ENCODE results near the gene CCDC91. TPM values are rescaled to one million over a fixed set of nuclear protein-coding genes. Genes with fewer than 3 reads are reported as not detected.

CCDC91 gene
- polyA plus RNA-seq, 1 donor (not counting 4 experiments of a cell fraction or from before 2014, with no cell fraction given) = 26.5 TPM

GRCh38 chr12:28313631-28314030 is 123.4 kb downstream of the CCDC91 start:
- Histone ChIP-seq H3K4me1 (ENCODE audit: control insufficient read depth, extremely low read depth, insufficient read depth, low read length) (peaks cover 7% of the 10 kb centered on the region), H3K27me3 (ENCODE audit: control insufficient read depth, extremely low read depth, insufficient read depth, low read length) (no peaks in the 10 kb centered on the region), H3K9me1 (ENCODE audit: control insufficient read depth, extremely low read depth, insufficient read depth, low read length) (no peaks in the 10 kb centered on the region), H3K4me3 (ENCODE audit: control insufficient read depth in 2 of 3, extremely low read depth in 1 of 3, insufficient read depth in 2 of 3, low read depth in 1 of 3, low read length in 3 of 3) (no peak overlapping the region), H3K9ac (ENCODE audit: control insufficient read depth, extremely low read depth, insufficient read depth, low read length) (no peak overlapping the region), H3K27ac (ENCODE audit: control insufficient read depth, insufficient read depth, low read length) (no peak overlapping the region), H3K36me3 (ENCODE audit: control insufficient read depth in 2 of 2, extremely low read depth in 1 of 2, insufficient read depth in 2 of 2, low read length in 2 of 2) (no peaks in the 10 kb centered on the region), H3K9me3 (ENCODE audit: control insufficient read depth, low read depth, low read length) (no peaks in the 10 kb centered on the region), H4K20me1 (ENCODE audit: control insufficient read depth, extremely low read depth, insufficient read depth, low read length) (no peaks in the 10 kb centered on the region), H2AFZ (ENCODE audit: control insufficient read depth, low read length) (no peak overlapping the region), H3K79me2 (ENCODE audit: control insufficient read depth, insufficient read depth, low read length) (no peaks in the 10 kb centered on the region), H3K4me2 (ENCODE audit: control insufficient read depth, extremely low read depth, insufficient read depth, low read depth, low read length) (peak overlapping the region; percentile 34)
- no peak for DNase-seq (ENCODE audit: low read depth, low spot score)
- dilution Hi-C loops (cut with MboI; ENCODE audit: extremely low pct_ligation_motif_present, low sequenced_read_pairs) = no loop called here
- FAIRE-seq = peak; percentile 80
- no peak for TF ChIP-seq EZH2 (IDR thresholded peaks at IDR 0.05; ENCODE audit: low read length)
- no peak for TF ChIP-seq CTCF (optimal IDR thresholded peaks at IDR 0.05 in 1 of 3, IDR thresholded peaks at IDR 0.05 in 1 of 3, conservative IDR thresholded peaks at IDR 0.05 in 1 of 3; ENCODE audit: extremely low read depth in 1 of 3, insufficient read depth in 2 of 3, low read length in 3 of 3)

- H3K9me1 ChIP-seq (ENCODE audit: control insufficient read depth, extremely low read depth, insufficient read depth, low read length) = no peaks in the 10 kb centered on the region
- H3K4me1 ChIP-seq (ENCODE audit: control insufficient read depth, extremely low read depth, insufficient read depth, low read length) = peaks cover 7% of the 10 kb centered on the region
- no peak overlapping the region for H3K4me2 ChIP-seq (ENCODE audit: control insufficient read depth, extremely low read depth, insufficient read depth, low read depth, low read length)
- no peaks in the 10 kb centered on the region for H3K79me2 ChIP-seq (ENCODE audit: control insufficient read depth, insufficient read depth, low read length)
- H4K20me1 ChIP-seq (ENCODE audit: control insufficient read depth, extremely low read depth, insufficient read depth, low read length) = no peaks in the 10 kb centered on the region
- no peak overlapping the region for H3K27ac ChIP-seq (ENCODE audit: control insufficient read depth, insufficient read depth, low read length)
- no peak overlapping the region for H3K9ac ChIP-seq (ENCODE audit: control insufficient read depth, extremely low read depth, insufficient read depth, low read length)
- TF ChIP-seq CTCF (optimal IDR thresholded peaks at IDR 0.05 in 1 of 3, IDR thresholded peaks at IDR 0.05 in 1 of 3, conservative IDR thresholded peaks at IDR 0.05 in 1 of 3; ENCODE audit: extremely low read depth in 1 of 3, insufficient read depth in 2 of 3, low read length in 3 of 3) = no peak
- no peak for TF ChIP-seq EZH2 (IDR thresholded peaks at IDR 0.05; ENCODE audit: low read length)
- dilution Hi-C loops (cut with MboI; ENCODE audit: extremely low pct_ligation_motif_present, low sequenced_read_pairs) = no loop called here
- H3K9me3 ChIP-seq (ENCODE audit: control insufficient read depth, low read depth, low read length) = no peaks in the 10 kb centered on the region
- no peak overlapping the region for H2AFZ ChIP-seq (ENCODE audit: control insufficient read depth, low read length)
- no peaks in the 10 kb centered on the region for H3K27me3 ChIP-seq (ENCODE audit: control insufficient read depth, extremely low read depth, insufficient read depth, low read length)
- no peak overlapping the region for H3K4me3 ChIP-seq (ENCODE audit: control insufficient read depth in 2 of 3, extremely low read depth in 1 of 3, insufficient read depth in 2 of 3, low read depth in 1 of 3, low read length in 3 of 3)
- FAIRE-seq (no peak), DNase-seq (ENCODE audit: low read depth, low spot score) (no peak)
- no peaks in the 10 kb centered on the region for H3K36me3 ChIP-seq (ENCODE audit: control insufficient read depth in 2 of 2, extremely low read depth in 1 of 2, insufficient read depth in 2 of 2, low read length in 2 of 2)
Observed at GRCh38 chr12:28316049-28316448, 125.8 kb downstream of the CCDC91 start.
